ENCODE data around the gene CC2D1A.

The CC2D1A gene

GRCh38 chr19:13870873-13871272 is 35.1 kb upstream of the CC2D1A start:
- no peak for TF ChIP-seq CTCF (IDR thresholded peaks at IDR 0.05; ENCODE audit: insufficient read depth, low read depth, low read length, missing control alignments)
- no peak for DNase-seq (ENCODE audit: low read depth)
- no peak overlapping the region for H3K4me3 ChIP-seq (ENCODE audit: low read length)

- no peak overlapping the region for H3K4me3 ChIP-seq (ENCODE audit: low read length)
- no peak for TF ChIP-seq CTCF (IDR thresholded peaks at IDR 0.05; ENCODE audit: insufficient read depth, low read depth, low read length, missing control alignments)
- DNase-seq (ENCODE audit: low read depth): no peak
Measured at GRCh38 chr19:13872339-13872694, 33.7 kb upstream of the CC2D1A start.

- DNase-seq (ENCODE audit: low read depth): no peak
- H3K4me3 ChIP-seq (ENCODE audit: low read length): peak overlapping the region; percentile 20
- peak; percentile 20 for TF ChIP-seq CTCF (IDR thresholded peaks at IDR 0.05; ENCODE audit: insufficient read depth, low read depth, low read length, missing control alignments)
Measured at GRCh38 chr19:13872695-13873389, 33.2 kb upstream of the CC2D1A start.

- no peak for DNase-seq (ENCODE audit: low read depth)
- TF ChIP-seq CTCF (IDR thresholded peaks at IDR 0.05; ENCODE audit: insufficient read depth, low read depth, low read length, missing control alignments): no peak
- H3K4me3 ChIP-seq (ENCODE audit: low read length): no peak overlapping the region
Measured at GRCh38 chr19:13873834-13874515, 32.0 kb upstream of the CC2D1A start.

GRCh38 chr19:13875824-13876223 is 30.2 kb upstream of the CC2D1A start:
- H3K4me3 ChIP-seq (ENCODE audit: low read length): no peak overlapping the region
- no peak for DNase-seq (ENCODE audit: low read depth)
- no peak for TF ChIP-seq CTCF (IDR thresholded peaks at IDR 0.05; ENCODE audit: insufficient read depth, low read depth, low read length, missing control alignments)

- TF ChIP-seq CTCF (IDR thresholded peaks at IDR 0.05; ENCODE audit: insufficient read depth, low read depth, low read length, missing control alignments): no peak
- DNase-seq (ENCODE audit: low read depth): no peak
- no peak within 1 kb of the TSS for H3K4me3 ChIP-seq (ENCODE audit: low read length)
Measured at GRCh38 chr19:13876834-13877233, 29.2 kb upstream of the CC2D1A start, which contains the start of gene NANOS3. NANOS3 (plus strand) TSS chr19:13877134; CDS start chr19:13877249, 115 bp downstream.

Data from epithelial cell of esophagus (primary cell).